ENCODE data around the gene BICC1.

GRCh38 chr10:58515291-58515941, 2.7 kb downstream of the BICC1 start:
- no peak for TF ChIP-seq GATA2 (IDR thresholded peaks at IDR 0.05; ENCODE audit: low read depth, low read length)
- no peak for TF ChIP-seq GATA3 (IDR thresholded peaks at IDR 0.05; ENCODE audit: low read depth, low read length)
